Uterus (tissue), 4 donors: ENCODE data around the gene LYST. TPM values are rescaled to one million over a fixed set of nuclear protein-coding genes. Genes with fewer than 3 reads are reported as not detected.

Experiments
- DNase-seq, 2 donors: peaks; one replicate each; pipeline ENCODE4 v3.0.0-alpha.2; 2019 to 2020
- H3K27ac ChIP-seq, 2 donors: fragments of 200-600 bp; sonication (generic); 1 replicate in 1 of 2; 2 replicates in 1 of 2; pipeline ENCODE4 v1.5.1; 2016 to 2018
- H3K27me3 ChIP-seq, 2 donors: fragments of 200-600 bp; sonication (generic); one replicate each; pipeline ENCODE4 v1.5.1; 2018 to 2019; ENCODE audit warnings: control low read depth in 1 of 2
- H3K36me3 ChIP-seq, 2 donors: fragments of 200-600 bp; sonication (generic); one replicate each; pipeline ENCODE4 v1.5.1; 2019; ENCODE audit warnings: control low read depth in 1 of 2
- H3K4me1 ChIP-seq, 2 donors: fragments of 200-600 bp; sonication (generic); one replicate each; pipeline ENCODE4 v1.5.1; 2018 to 2019; ENCODE audit warnings: control low read depth in 1 of 2
- H3K4me3 ChIP-seq, 2 donors: fragments of 200-600 bp; sonication (generic); 1 replicate in 1 of 2; 2 replicates in 1 of 2; pipeline ENCODE4 v1.5.1; 2018 to 2019; ENCODE audit warnings: mild to moderate bottlenecking in 1 of 2
- H3K9me3 ChIP-seq, 2 donors: fragments of 200-600 bp; sonication (generic); one replicate each; pipeline ENCODE4 v1.5.1; 2019; ENCODE audit warnings: control low read depth in 1 of 2
- CTCF ChIP-seq, 4 experiments: fragments of 200-600 bp in 2 of 4; fragments of 450-650 bp in 2 of 4; sonication (generic) in 2 of 4; IDR thresholded peaks; one replicate each; pipeline ENCODE4 v1.5.1; 2016 to 2019; ENCODE audit warnings: antibody characterized with exemption in 4 of 4, mild to moderate bottlenecking in 2 of 4, moderate library complexity in 1 of 4
- POLR2A ChIP-seq, 2 donors: fragments of 450-650 bp; IDR thresholded peaks; one replicate each; pipeline ENCODE4 v1.6.1; 2016; ENCODE audit warnings: antibody characterized with exemption in 2 of 2, mild to moderate bottlenecking in 1 of 2, moderate library complexity in 1 of 2
- intact Hi-C: fragments of 100-400 bp; cut with DNase I; formaldehyde crosslinking; loops from one replicate; pipeline ENCODE4 v1.15.1; 2023; ENCODE audit warnings: low total_unique reads
- total RNA-seq, 4 donors: library from RNA; depleted of rRNA in 3 of 4; stranded (reverse); fragments of >200 nt in 3 of 4; gene quantifications; one replicate each; pipeline versions ENCODE4 v1.1.0 to v1.2.4, GENCODE V29; 2014 to 2023
- donor health status: DM: yes; HTN: yes; CAD: no.

Gene LYST
- total RNA-seq, 4 donors from 2014 or later: 25.6 to 68.2 (median 32.9) TPM

GRCh38 chr1:235885655-235886262, 19.1 kb upstream of the LYST start:
- Histone ChIP-seq H3K36me3 (no peaks in the 10 kb centered on the region), H3K9me3 (no peaks in the 10 kb centered on the region), H3K27me3 (no peaks in the 10 kb centered on the region), H3K27ac (no peak overlapping the region), H3K4me3 (no peak overlapping the region), H3K4me1 (no peaks in the 10 kb centered on the region)
- no peak for TF ChIP-seq POLR2A (IDR thresholded peaks at IDR 0.05)
- no peak for TF ChIP-seq CTCF (IDR thresholded peaks at IDR 0.05)
- intact Hi-C loops: no loop called here
- no peak for DNase-seq

GRCh38 chr1:235883261-235883927, 16.7 kb upstream of the LYST start:
- H3K9me3 ChIP-seq: no peaks in the 10 kb centered on the region
- H3K27me3 ChIP-seq: no peaks in the 10 kb centered on the region
- H3K27ac ChIP-seq: peak overlapping the region; percentile 45 to 56
- H3K4me1 ChIP-seq: no peaks in the 10 kb centered on the region
- intact Hi-C loops: no loop called here
- TF ChIP-seq CTCF (IDR thresholded peaks at IDR 0.05) (no peak), POLR2A (IDR thresholded peaks at IDR 0.05) (no peak)
- no peaks in the 10 kb centered on the region for H3K36me3 ChIP-seq
- H3K4me3 ChIP-seq: no peak overlapping the region
- DNase-seq: peak; percentile 84 to 85

GRCh38 chr1:235882816-235883215, 16.1 kb upstream of the LYST start:
- no peak overlapping the region for H3K4me3 ChIP-seq
- TF ChIP-seq CTCF (IDR thresholded peaks at IDR 0.05): no peak
- TF ChIP-seq POLR2A (IDR thresholded peaks at IDR 0.05): no peak
- no peak for DNase-seq

GRCh38 chr1:235881930-235882700, 15.4 kb upstream of the LYST start:
- Histone ChIP-seq H3K4me1 (no peaks in the 10 kb centered on the region), H3K4me3 (no peak overlapping the region), H3K27me3 (no peaks in the 10 kb centered on the region), H3K36me3 (no peaks in the 10 kb centered on the region), H3K9me3 (no peaks in the 10 kb centered on the region), H3K27ac (peak overlapping the region; percentile 45 to 56)
- DNase-seq: no peak
- no peak for TF ChIP-seq POLR2A (IDR thresholded peaks at IDR 0.05)
- no peak for TF ChIP-seq CTCF (IDR thresholded peaks at IDR 0.05)
- intact Hi-C loops: no loop called here

More at GRCh38 chr1:235882816-235883215, 16.1 kb upstream of the LYST start:
- H3K27ac ChIP-seq: peak overlapping the region; percentile 45 to 56
- H3K4me1 ChIP-seq: no peaks in the 10 kb centered on the region
- no peaks in the 10 kb centered on the region for H3K36me3 ChIP-seq
- no peaks in the 10 kb centered on the region for H3K9me3 ChIP-seq
- intact Hi-C loops: no loop called here
- no peaks in the 10 kb centered on the region for H3K27me3 ChIP-seq
